Measurements from ENCODE around the gene TOPAZ1. TPM values are rescaled to one million over a fixed set of nuclear protein-coding genes. Genes with fewer than 3 reads are reported as not detected.

Gene TOPAZ1
- total and polyA plus RNA-seq, 2 of the 8 experiments (the other 6 are each of a cell fraction or from before 2014, with no cell fraction given): not detected

- Histone ChIP-seq H3K36me3 (ENCODE audit: control insufficient read depth in 2 of 4, insufficient read depth in 4 of 4, low read length in 3 of 4) (peaks cover 0 to 8% (median 0%) of the 10 kb centered on the region in 4 experiments; a peak in 1 of 8 replicates), H3K4me2 (ENCODE audit: insufficient read depth in 1 of 2, low read depth in 2 of 2, low read length in 2 of 2) (no peak overlapping the region), H3K4me3 (ENCODE audit: extremely low read depth in 1 of 4, insufficient read depth in 2 of 4, low read depth in 3 of 4, low read length in 4 of 4) (no peak overlapping the region), H2BK120ac (replicated peaks; ENCODE audit: low read depth, low read length) (no peak overlapping the region), H2BK12ac (ENCODE audit: low read depth, low read length) (no peak overlapping the region), H4K91ac (replicated peaks; ENCODE audit: insufficient read length, low read length) (no peak overlapping the region), H3K23ac (ENCODE audit: insufficient read length) (no peak overlapping the region), H3K4me1 (replicated peaks in 1 of 4; ENCODE audit: control insufficient read depth in 3 of 4, insufficient read depth in 4 of 4, low read length in 3 of 4) (peaks cover 3 to 10% (median 5%) of the 10 kb centered on the region in 4 experiments; a peak in 4 of 7 replicates), H2BK15ac (ENCODE audit: low read length) (no peak overlapping the region), H4K20me1 (replicated peaks in 1 of 2; ENCODE audit: control insufficient read depth in 1 of 2, insufficient read depth in 2 of 2, low read length in 2 of 2) (no peaks in the 10 kb centered on the region), H3K18ac (ENCODE audit: extremely low read depth, low read length) (no peak overlapping the region), H3K27ac (ENCODE audit: low read depth, low read length) (no peak overlapping the region), H3K79me1 (ENCODE audit: low read depth, low read length) (no peaks in the 10 kb centered on the region), H4K8ac (ENCODE audit: extremely low read depth, insufficient read depth, low read length) (no peak overlapping the region), H4K5ac (ENCODE audit: insufficient read length, low read depth, low read length) (no peak overlapping the region), H3K27me3 (replicated peaks in 1 of 4; ENCODE audit: control insufficient read depth in 3 of 4, extremely low read depth in 1 of 4, insufficient read depth in 3 of 4, low read length in 3 of 4) (no peaks in the 10 kb centered on the region), H2BK5ac (ENCODE audit: low read depth, low read length) (no peak overlapping the region), H2BK20ac (ENCODE audit: low read length) (no peak overlapping the region), H3K4ac (replicated peaks; ENCODE audit: insufficient read length, low read depth, low read length) (no peak overlapping the region), H2AK5ac (ENCODE audit: low read depth, low read length) (no peak overlapping the region), H3K9ac (replicated peaks in 1 of 4; ENCODE audit: extremely low read depth in 1 of 4, low read depth in 3 of 4, low read length in 3 of 4) (no peak overlapping the region), H3K56ac (replicated peaks; ENCODE audit: insufficient read length, low read depth, low read length) (no peak overlapping the region), H3K23me2 (ENCODE audit: low read depth, low read length) (no peaks in the 10 kb centered on the region), H3K9me3 (ENCODE audit: insufficient read depth in 2 of 2, low read depth in 1 of 2, low read length in 1 of 2) (no peaks in the 10 kb centered on the region), H3K14ac (ENCODE audit: insufficient read length) (no peak overlapping the region), H3K79me2 (ENCODE audit: control insufficient read depth in 1 of 2, insufficient read depth in 2 of 2, low read length in 2 of 2) (no peaks in the 10 kb centered on the region), H2AFZ (ENCODE audit: low read length) (no peak overlapping the region)
- ChIA-PET POLR2A (ENCODE audit: partially characterized antibody) (interaction anchor here (0.8 to 1.8 kb wide), 3 partner anchors 13 to 21 kb away, joined by 3 to 7 read pairs (median 6); partner anchors contain the start of gene TCAIM), CTCF (ENCODE audit: partially characterized antibody) (interaction anchor here (0.7 to 1.1 kb wide), 2 partner anchors 20 to 200 kb away, joined by 3 to 4 read pairs; no protein-coding TSS in a partner anchor)
- DNase-seq (ENCODE audit: low read depth in 1 of 2, low spot score in 2 of 2): peak in 1 of 2 experiments; percentile 21
- TF ChIP-seq BRCA1 (IDR thresholded peaks at IDR 0.05; ENCODE audit: low read depth, low read length) (no peak), TEAD4 (IDR thresholded peaks at IDR 0.05; ENCODE audit: low read depth, low read length) (0 out of 2 replicates have a peak, but pooled peaks have one; percentile 28), RFX5 (IDR thresholded peaks at IDR 0.05; ENCODE audit: borderline replicate concordance, low read depth, low read length) (no peak), CEBPB (IDR thresholded peaks at IDR 0.05; ENCODE audit: low read depth, low read length) (0 out of 2 replicates have a peak, but pooled peaks have one; percentile 18), TBP (IDR thresholded peaks at IDR 0.05; ENCODE audit: low read depth, low read length) (no peak)
- 56% methylated on average over 3 of the region's 3 CpGs; no CpG with 5 or more reads in 1 of the 2 experiments for WGBS, 2 experiments (ENCODE audit: extremely low coverage in 1 of 2, insufficient coverage in 1 of 2, insufficient read length in 1 of 2, insufficient replicate concordance in 2 of 2, low coverage in 1 of 2, low lambda C conversion rate in 2 of 2, missing lambda C conversion rate in 1 of 2)
- FAIRE-seq: peak; percentile 75
Measured at GRCh38 chr3:44359146-44359751, 117.6 kb downstream of the TOPAZ1 start.

All from H1 (cell line).